Mucosa of rectum (tissue), 2 donors: ENCODE results near the gene ZP4.

ENCODE experiments used
- H3K27ac ChIP-seq, 2 donors: one replicate each; pipeline ENCODE4 v1.7.0; 2013; ENCODE audit warnings: inconsistent platforms in 2 of 2, low read depth in 2 of 2, low read length in 2 of 2
- H3K27me3 ChIP-seq, 2 donors: one replicate each; pipeline ENCODE4 v1.7.0; 2013; ENCODE audit warnings: low read length in 2 of 2; ENCODE audit not compliant: control insufficient read depth in 2 of 2, insufficient read depth in 2 of 2
- H3K36me3 ChIP-seq, 2 donors: one replicate each; pipeline ENCODE4 v1.7.0; 2013; ENCODE audit warnings: low read length in 2 of 2; ENCODE audit not compliant: control insufficient read depth in 2 of 2, insufficient read depth in 2 of 2
- H3K4me1 ChIP-seq, 2 donors: one replicate each; pipeline ENCODE4 v1.7.0; 2013; ENCODE audit warnings: low read length in 2 of 2, mild to moderate bottlenecking in 1 of 2; ENCODE audit not compliant: control insufficient read depth in 2 of 2, insufficient read depth in 2 of 2
- H3K4me3 ChIP-seq, 2 donors: one replicate each; pipeline ENCODE4 v1.7.0; 2013; ENCODE audit warnings: low read length in 2 of 2
- H3K9ac ChIP-seq, 2 donors: one replicate each; pipeline ENCODE4 v1.7.0; 2013; ENCODE audit warnings: low read length in 2 of 2, low read depth in 1 of 2, mild to moderate bottlenecking in 1 of 2
- H3K9me3 ChIP-seq, 2 donors: one replicate each; pipeline ENCODE4 v1.7.0; 2013; ENCODE audit warnings: low read length in 2 of 2; ENCODE audit not compliant: control insufficient read depth in 2 of 2
- donor health status: healthy.
- donor health status: Normal muscosa, but diverticular disease.

The ZP4 gene

DNA sequence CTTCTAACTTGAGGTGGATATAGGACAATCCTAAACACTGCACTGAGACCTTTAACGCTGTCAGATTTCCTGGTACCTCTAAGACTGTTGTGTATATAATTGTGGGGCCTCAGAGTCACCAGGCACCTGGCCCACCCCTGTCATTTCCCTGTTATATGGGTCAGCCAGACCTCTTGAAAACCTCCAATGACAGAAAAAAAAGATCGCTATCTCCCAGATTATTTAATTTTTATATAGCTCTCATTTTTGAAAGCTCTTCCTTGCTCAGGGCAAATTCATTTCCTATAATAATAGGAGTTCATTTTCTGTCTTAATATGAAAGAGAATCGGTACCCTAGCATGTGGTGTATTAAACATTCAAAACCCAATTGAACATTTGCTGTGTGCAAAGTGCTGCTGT lies 56.7 kb downstream of the ZP4 start:
- H3K9me3 ChIP-seq, result no peaks in the 10 kb centered on the region
- H3K27me3 ChIP-seq, result no peaks in the 10 kb centered on the region
- H3K27ac ChIP-seq, result no peak overlapping the region
- no peaks in the 10 kb centered on the region for H3K36me3 ChIP-seq
- H3K4me3 ChIP-seq, result no peak overlapping the region
- H3K9ac ChIP-seq, result no peak overlapping the region
- H3K4me1 ChIP-seq, result no peaks in the 10 kb centered on the region

GRCh38 chr1:237832858-237833257 lies 57.9 kb downstream of the ZP4 start:
- Histone ChIP-seq H3K27ac (no peak overlapping the region), H3K9me3 (no peaks in the 10 kb centered on the region), H3K9ac (no peak overlapping the region), H3K4me1 (no peaks in the 10 kb centered on the region), H3K27me3 (no peaks in the 10 kb centered on the region), H3K4me3 (no peak overlapping the region), H3K36me3 (no peaks in the 10 kb centered on the region)
